ENCODE results near the gene DCLK2. TPM values are rescaled to one million over a fixed set of nuclear protein-coding genes. Genes with fewer than 3 reads are reported as not detected.

Gene DCLK2
- total RNA-seq, result not detected in 2 replicates

DNA sequence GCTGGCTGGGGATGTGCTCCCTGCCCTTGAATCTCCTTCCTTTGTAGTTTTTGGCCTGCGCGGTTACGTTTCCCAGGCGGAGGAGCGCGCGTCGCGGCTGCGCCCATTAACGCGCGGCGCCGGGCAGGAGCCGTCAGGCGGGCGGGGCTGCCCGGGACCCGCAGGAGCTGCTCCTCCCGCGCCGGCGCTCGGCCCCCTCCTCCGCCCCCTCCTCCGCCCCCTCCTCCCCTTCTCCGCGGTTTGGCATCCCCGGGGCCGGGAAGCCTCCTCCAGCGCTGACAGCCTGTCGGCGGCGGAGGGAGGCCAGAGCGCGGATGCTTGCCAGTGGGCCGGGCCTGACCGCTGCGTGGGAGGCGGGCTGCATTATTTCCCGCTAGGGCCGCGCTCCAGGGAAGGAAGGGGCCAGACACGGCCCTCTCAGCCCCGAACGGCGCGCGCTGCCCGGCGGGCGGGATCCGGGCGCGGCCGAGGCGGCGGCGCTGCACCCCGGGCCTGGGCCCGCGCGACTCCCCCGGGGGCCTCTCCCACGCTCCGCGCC lies at the start of gene DCLK2:
TSS of gene DCLK2 (plus strand) at position 405 of the 538 bp plus-strand sequence. CDS start 583 bp downstream, outside the sequence.

